GM12874 (cell line): ENCODE results near the gene EFR3B.

Experiments used
- TF ChIP-seq, protein P1 (sequence below): IDR thresholded peaks from 2 replicates; pipeline ENCODE4 v1.5.1; 2011; ENCODE audit warnings: low read depth, mild to moderate bottlenecking, control low read depth, low read length, moderate library complexity; ENCODE audit not compliant: insufficient read depth

EFR3B gene

GRCh38 chr2:25039126-25039525, 2.8 kb upstream of the EFR3B start:
- TF ChIP-seq, protein P1, sequence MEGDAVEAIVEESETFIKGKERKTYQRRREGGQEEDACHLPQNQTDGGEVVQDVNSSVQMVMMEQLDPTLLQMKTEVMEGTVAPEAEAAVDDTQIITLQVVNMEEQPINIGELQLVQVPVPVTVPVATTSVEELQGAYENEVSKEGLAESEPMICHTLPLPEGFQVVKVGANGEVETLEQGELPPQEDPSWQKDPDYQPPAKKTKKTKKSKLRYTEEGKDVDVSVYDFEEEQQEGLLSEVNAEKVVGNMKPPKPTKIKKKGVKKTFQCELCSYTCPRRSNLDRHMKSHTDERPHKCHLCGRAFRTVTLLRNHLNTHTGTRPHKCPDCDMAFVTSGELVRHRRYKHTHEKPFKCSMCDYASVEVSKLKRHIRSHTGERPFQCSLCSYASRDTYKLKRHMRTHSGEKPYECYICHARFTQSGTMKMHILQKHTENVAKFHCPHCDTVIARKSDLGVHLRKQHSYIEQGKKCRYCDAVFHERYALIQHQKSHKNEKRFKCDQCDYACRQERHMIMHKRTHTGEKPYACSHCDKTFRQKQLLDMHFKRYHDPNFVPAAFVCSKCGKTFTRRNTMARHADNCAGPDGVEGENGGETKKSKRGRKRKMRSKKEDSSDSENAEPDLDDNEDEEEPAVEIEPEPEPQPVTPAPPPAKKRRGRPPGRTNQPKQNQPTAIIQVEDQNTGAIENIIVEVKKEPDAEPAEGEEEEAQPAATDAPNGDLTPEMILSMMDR: no peak

DNA sequence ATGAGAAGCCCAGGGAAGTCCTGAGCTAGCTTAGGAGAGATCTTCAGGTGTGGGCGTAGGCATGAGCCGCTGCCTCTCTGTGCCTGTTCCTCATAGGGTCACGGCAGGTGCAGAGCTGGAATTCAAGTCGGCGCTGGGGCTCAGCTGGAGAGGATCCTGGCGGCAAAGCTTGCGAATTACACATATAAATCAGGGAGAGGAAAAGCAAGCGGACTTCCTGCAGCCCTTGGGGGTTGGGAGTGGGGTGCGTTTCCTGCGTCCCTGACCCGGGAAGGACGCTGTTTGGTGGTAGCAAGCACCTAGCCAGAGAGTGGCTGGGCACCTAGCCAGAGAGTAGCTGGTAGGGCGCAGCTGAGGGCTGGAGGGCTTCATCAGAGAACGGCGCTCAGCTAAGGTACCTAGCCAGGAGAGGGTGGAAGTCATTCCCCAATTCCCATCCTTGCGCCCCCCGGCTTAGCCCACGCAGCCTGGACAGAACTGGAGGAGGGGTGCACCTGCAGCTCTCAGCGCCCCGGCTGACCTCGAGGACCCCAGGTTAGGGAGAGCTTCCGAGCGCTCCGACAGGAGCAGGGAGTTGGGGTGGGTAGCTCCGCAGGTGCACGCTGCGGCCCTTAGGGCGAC, 459 bp upstream of the EFR3B start:
- TF ChIP-seq, protein P1: no peak

GRCh38 chr2:25042321-25043240, 705 bp downstream of the EFR3B start:
- TF ChIP-seq, protein P1: no peak

DNA sequence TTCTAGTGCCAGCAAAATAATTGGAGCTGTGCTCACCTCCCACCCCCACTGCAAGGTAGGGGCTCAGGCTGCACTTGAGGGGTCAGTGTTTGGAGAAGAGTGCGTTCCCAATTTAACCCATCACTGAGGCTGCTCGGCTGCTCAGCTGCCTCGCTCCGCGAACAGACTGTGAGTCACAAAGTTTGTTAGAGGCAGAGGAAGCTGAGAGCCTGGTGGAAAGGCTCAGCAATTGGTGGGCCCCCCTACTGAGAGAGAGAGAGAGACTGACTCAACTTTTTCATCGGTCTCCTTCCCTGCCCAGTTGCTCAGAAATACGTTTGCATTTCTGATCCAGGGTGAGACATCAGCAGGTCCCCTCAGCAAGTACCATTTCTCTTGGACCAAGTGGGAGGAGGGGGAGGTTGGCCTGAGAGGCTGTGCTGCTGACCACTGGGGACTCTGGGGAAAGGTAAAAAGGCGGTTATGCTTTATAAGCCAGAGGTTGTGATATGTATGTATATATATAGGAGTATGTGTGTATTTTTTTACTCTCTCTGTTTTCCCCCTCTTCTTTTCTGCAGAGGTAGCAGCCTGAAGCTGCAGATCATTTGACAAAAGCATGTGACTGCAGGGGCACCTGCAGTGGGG, 1.5 kb downstream of the EFR3B start:
- TF ChIP-seq, protein P1: no peak

DNA sequence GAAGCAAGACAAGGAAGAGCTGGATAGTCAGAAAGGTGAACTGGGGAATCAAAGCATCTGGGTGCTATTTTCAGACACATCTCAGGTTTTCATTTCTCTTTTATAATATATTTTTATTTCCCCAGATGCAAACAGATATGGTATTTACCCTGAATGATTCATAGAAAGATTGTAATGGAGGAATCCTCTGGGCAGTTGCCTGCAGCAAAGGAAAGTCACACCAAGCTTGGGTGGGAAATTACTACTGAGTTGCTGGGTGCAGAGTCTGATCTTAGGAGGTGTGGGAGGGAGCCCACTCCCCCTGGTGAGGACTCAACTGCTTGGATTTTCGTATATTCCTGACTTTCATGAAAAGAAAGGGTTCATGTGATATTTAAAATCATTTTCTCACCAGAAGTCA, 2.1 kb downstream of the EFR3B start:
- TF ChIP-seq, protein P1: no peak

- TF ChIP-seq, protein P1: no peak
Observed at GRCh38 chr2:25044990-25045389, 3.1 kb downstream of the EFR3B start.

- TF ChIP-seq, protein P1: no peak
Observed at GRCh38 chr2:25049422-25049821, 7.5 kb downstream of the EFR3B start.
